Glutamatergic neuron (in vitro differentiated cells): ENCODE results near the gene SLC7A7. TPM values are rescaled to one million over a fixed set of nuclear protein-coding genes. Genes with fewer than 3 reads are reported as not detected.
"Not testable (repeated sequence)": the region's sequence is repeated elsewhere in the genome, so short reads cannot be mapped to it uniquely, and the experiment has no call there.

Experiments used
- DNase-seq: peaks from one replicate; pipeline ENCODE4 v3.0.0; 2022
- H3K27ac Mint-ChIP-seq: one replicate; pipeline ENCODE4 v1.8.0; 2020; ENCODE audit warnings: mild to moderate bottlenecking, mixed read lengths, inconsistent platforms; ENCODE audit not compliant: unreplicated experiment
- H3K27me3 Mint-ChIP-seq: one replicate; pipeline ENCODE4 v1.8.0; 2020; ENCODE audit warnings: mild to moderate bottlenecking, moderate library complexity, mixed read lengths, inconsistent platforms; ENCODE audit not compliant: unreplicated experiment
- H3K36me3 Mint-ChIP-seq: one replicate; pipeline ENCODE4 v1.8.0; 2020; ENCODE audit warnings: mild to moderate bottlenecking, mixed read lengths, inconsistent platforms; ENCODE audit not compliant: unreplicated experiment
- H3K4me1 Mint-ChIP-seq: one replicate; pipeline ENCODE4 v1.8.0; 2020; ENCODE audit warnings: mild to moderate bottlenecking, low read depth, mixed read lengths, inconsistent platforms; ENCODE audit not compliant: unreplicated experiment
- H3K4me3 Mint-ChIP-seq: one replicate; pipeline ENCODE4 v1.8.0; 2020; ENCODE audit warnings: mild to moderate bottlenecking, mixed read lengths, inconsistent platforms; ENCODE audit not compliant: unreplicated experiment
- H3K9me3 Mint-ChIP-seq: one replicate; pipeline ENCODE4 v1.8.0; 2020; ENCODE audit warnings: mild to moderate bottlenecking, moderate library complexity, mixed read lengths, inconsistent platforms; ENCODE audit not compliant: unreplicated experiment
- CTCF ChIP-seq: fragments of 200-600 bp; sonication (generic); IDR thresholded peaks from one replicate; pipeline ENCODE4 v1.5.0; 2021; ENCODE audit not compliant: partially characterized antibody, unreplicated experiment
- total RNA-seq: library from RNA; stranded (reverse); fragmentation: NEBNext Ultra II Directional; extraction: Animal tissue kit (Norgen Biotek cat#: 25700); gene quantifications from one replicate; pipeline ENCODE4 v1.2.1, GENCODE V29; 2021; ENCODE audit not compliant: unreplicated experiment

Gene SLC7A7
- total RNA-seq, 1 donor from 2014 or later: 1.7 TPM

- no peak for DNase-seq
- peaks cover 5% of the 10 kb centered on the region for H3K4me1 Mint-ChIP-seq
Measured at GRCh38 chr14:22726012-22726411, 89.2 kb downstream of the SLC7A7 start.

GRCh38 chr14:22725374-22725773 is 89.9 kb downstream of the SLC7A7 start:
- H3K4me1 Mint-ChIP-seq, H3K4me3 Mint-ChIP-seq, H3K27me3 Mint-ChIP-seq, H3K36me3 Mint-ChIP-seq, DNase-seq: not testable (repeated sequence)
- peaks cover 10% of the 10 kb centered on the region for H3K9me3 Mint-ChIP-seq
- H3K27ac Mint-ChIP-seq: peak overlapping the region; percentile 90

More at GRCh38 chr14:22726012-22726411, 89.2 kb downstream of the SLC7A7 start:
- no peak for TF ChIP-seq CTCF
- Mint-ChIP-seq H3K27me3 (peaks cover 8% of the 10 kb centered on the region), H3K9me3 (peaks cover 10% of the 10 kb centered on the region), H3K36me3 (peaks cover 4% of the 10 kb centered on the region), H3K27ac (no peak overlapping the region), H3K4me3 (no peak overlapping the region)

GRCh38 chr14:22724847-22725246 is 90.4 kb downstream of the SLC7A7 start:
- not testable (repeated sequence) for DNase-seq, H3K4me3 Mint-ChIP-seq, H3K4me1 Mint-ChIP-seq, H3K36me3 Mint-ChIP-seq, H3K27me3 Mint-ChIP-seq
- H3K9me3 Mint-ChIP-seq: peaks cover 10% of the 10 kb centered on the region
- peak overlapping the region; percentile 90 for H3K27ac Mint-ChIP-seq

- H3K9me3 Mint-ChIP-seq: peaks cover 10% of the 10 kb centered on the region
- H3K27ac Mint-ChIP-seq: no peak overlapping the region
- peaks cover 8% of the 10 kb centered on the region for H3K27me3 Mint-ChIP-seq
- no peak overlapping the region for H3K4me3 Mint-ChIP-seq
- H3K36me3 Mint-ChIP-seq: peaks cover 4% of the 10 kb centered on the region
- peaks cover 5% of the 10 kb centered on the region for H3K4me1 Mint-ChIP-seq
- no peak for TF ChIP-seq CTCF
- DNase-seq: no peak
Measured at GRCh38 chr14:22723815-22724214, 91.4 kb downstream of the SLC7A7 start.

Other genes with a start within 250 kb of the SLC7A7 start
- 122 TPM for gene DAD1, start 226.2 kb downstream of the SLC7A7 start, total RNA-seq
- gene ABHD4, start 217.1 kb downstream of the SLC7A7 start, total RNA-seq: 8.1 TPM
- not detected for gene OR6J1, start 171.1 kb downstream of the SLC7A7 start, total RNA-seq
- gene OXA1L, start 48.7 kb downstream of the SLC7A7 start, total RNA-seq: 80.3 TPM
- gene MRPL52, start 14.5 kb upstream of the SLC7A7 start, total RNA-seq: 67.9 TPM
- 162 TPM for gene MMP14, start 21.1 kb upstream of the SLC7A7 start, total RNA-seq
- 15.1 TPM for gene LRP10, start 56.3 kb upstream of the SLC7A7 start, total RNA-seq
- 73.2 TPM for gene REM2, start 67.8 kb upstream of the SLC7A7 start, total RNA-seq
- gene RBM23, start 103.7 kb upstream of the SLC7A7 start, total RNA-seq: 70.9 TPM
- gene PRMT5, start 113.9 kb upstream of the SLC7A7 start, total RNA-seq: 54.6 TPM
- gene HAUS4, start 141.7 kb upstream of the SLC7A7 start, total RNA-seq: 9.7 TPM
- gene AJUBA, start 167.1 kb upstream of the SLC7A7 start, total RNA-seq: 0.34 TPM
- 12.1 TPM for gene C14orf93, start 194.7 kb upstream of the SLC7A7 start, total RNA-seq
- 289 TPM for gene PSMB5, start 219.5 kb upstream of the SLC7A7 start, total RNA-seq
- gene PSMB11, start 226.8 kb upstream of the SLC7A7 start, total RNA-seq: not detected
- gene CDH24, start 242.1 kb upstream of the SLC7A7 start, total RNA-seq: 164 TPM